H1 (cell line): Measurements from ENCODE around the gene TMEM174. TPM values are rescaled to one million over a fixed set of nuclear protein-coding genes. Genes with fewer than 3 reads are reported as not detected.

ENCODE experiments used
- CTCF ChIA-PET: fragments of 300-600 bp; sonication (Branson Sonifier 250); formaldehyde crosslinking; loops from one replicate; lab custom pipeline; 2021; ENCODE audit not compliant: partially characterized antibody; lab: Charles Lee
- POLR2A ChIA-PET: fragments of 300-600 bp; sonication (Branson Sonifier 250); formaldehyde crosslinking; loops from one replicate; lab custom pipeline; 2021; ENCODE audit warnings: inconsistent platforms; ENCODE audit not compliant: partially characterized antibody; lab: Charles Lee
- DNase-seq, 2 experiments: peaks; one replicate each; pipeline versions ENCODE4 v3.0.0 to v3.0.0-alpha.2; 2010 to 2022; ENCODE audit warnings: low spot score in 2 of 2, low read depth in 1 of 2, mixed read lengths in 1 of 2
- FAIRE-seq: peaks from 2 replicates; lab custom pipeline; 2011; peaks lifted over from hg19 to GRCh38; lab: Jason Lieb, UNC
- H2AFZ ChIP-seq: 2 replicates; pipeline ENCODE4 v1.8.1; 2012; ENCODE audit warnings: low read length, inconsistent platforms
- H2AK5ac ChIP-seq: 2 replicates; pipeline ENCODE4 v1.6.1; 2013; ENCODE audit warnings: low read depth, low read length
- H2BK120ac ChIP-seq: replicated peaks from 2 replicates; pipeline ENCODE3; 2013; ENCODE audit warnings: low read depth, low read length, inconsistent platforms
- H2BK12ac ChIP-seq: 2 replicates; pipeline ENCODE4 v1.6.1; 2013; ENCODE audit warnings: low read depth, low read length
- H2BK15ac ChIP-seq: 2 replicates; pipeline ENCODE4 v1.6.1; 2013; ENCODE audit warnings: low read length
- H2BK20ac ChIP-seq: 2 replicates; pipeline ENCODE4 v1.6.1; 2013; ENCODE audit warnings: low read length
- H2BK5ac ChIP-seq: 2 replicates; pipeline ENCODE4 v1.6.1; 2013; ENCODE audit warnings: low read depth, low read length
- H3K14ac ChIP-seq: 2 replicates; pipeline ENCODE4 v1.6.1; 2013; ENCODE audit warnings: inconsistent platforms; ENCODE audit not compliant: insufficient read length
- H3K18ac ChIP-seq: 2 replicates; pipeline ENCODE4 v1.6.1; 2013; ENCODE audit warnings: low read length; ENCODE audit errors: extremely low read depth
- H3K23ac ChIP-seq: 2 replicates; pipeline ENCODE4 v1.6.1; 2013; ENCODE audit warnings: inconsistent platforms; ENCODE audit not compliant: insufficient read length
- H3K23me2 ChIP-seq: 2 replicates; pipeline ENCODE4 v1.6.1; 2013; ENCODE audit warnings: low read depth, low read length
- H3K27ac ChIP-seq: 2 replicates; pipeline ENCODE4 v1.6.1; 2011; ENCODE audit warnings: low read depth, low read length, inconsistent platforms
- H3K27me3 ChIP-seq, 4 experiments: replicated peaks in 1 of 4; 1 replicate in 1 of 4; 2 replicates in 3 of 4; pipeline versions ENCODE4 v1.6.1 to v1.8.1; 2011 to 2013; ENCODE audit warnings: low read length in 3 of 4, mild to moderate bottlenecking in 3 of 4, inconsistent platforms in 2 of 4, mixed read lengths in 2 of 4, moderate library complexity in 1 of 4; ENCODE audit not compliant: control insufficient read depth in 3 of 4, insufficient read depth in 3 of 4; ENCODE audit errors: extremely low read depth in 1 of 4
- H3K36me3 ChIP-seq, 4 experiments: 2 replicates each; pipeline versions ENCODE4 v1.6.1 to v1.8.1; 2011 to 2013; ENCODE audit warnings: mild to moderate bottlenecking in 4 of 4, low read length in 3 of 4, moderate library complexity in 2 of 4, control low read depth in 1 of 4, inconsistent platforms in 1 of 4; ENCODE audit not compliant: insufficient read depth in 4 of 4, control insufficient read depth in 2 of 4
- H3K4ac ChIP-seq: replicated peaks from 2 replicates; pipeline ENCODE3; 2013; ENCODE audit warnings: low read length, low read depth, mixed read lengths, inconsistent platforms; ENCODE audit not compliant: insufficient read length
- H3K4me1 ChIP-seq, 4 experiments: replicated peaks in 1 of 4; 1 replicate in 1 of 4; 2 replicates in 3 of 4; pipeline versions ENCODE4 v1.6.1 to v1.8.1; 2011 to 2013; ENCODE audit warnings: low read length in 3 of 4, inconsistent platforms in 2 of 4, mixed read lengths in 1 of 4; ENCODE audit not compliant: insufficient read depth in 4 of 4, control insufficient read depth in 3 of 4
- H3K4me2 ChIP-seq, 2 experiments: 2 replicates each; pipeline versions ENCODE4 v1.6.1 to v1.8.1; 2011 to 2013; ENCODE audit warnings: low read depth in 2 of 2, low read length in 2 of 2, control low read depth in 1 of 2, inconsistent platforms in 1 of 2, mild to moderate bottlenecking in 1 of 2; ENCODE audit not compliant: insufficient read depth in 1 of 2
- H3K4me3 ChIP-seq, 4 experiments: fragments of 200-600, 300-600 bp in 1 of 4; sonication (generic), shearing (Covaris generic), sonication (Bioruptor Twin) in 1 of 4; 2 replicates each; pipeline versions ENCODE4 v1.5.1 to v1.8.1; 2011 to 2016; ENCODE audit warnings: low read length in 4 of 4, low read depth in 3 of 4, control low read depth in 2 of 4, inconsistent platforms in 2 of 4, mild to moderate bottlenecking in 2 of 4, mixed read lengths in 1 of 4, moderate library complexity in 1 of 4; ENCODE audit not compliant: insufficient read depth in 2 of 4; ENCODE audit errors: extremely low read depth in 1 of 4
- H3K56ac ChIP-seq: replicated peaks from 2 replicates; pipeline ENCODE3; 2013; ENCODE audit warnings: low read depth, mild to moderate bottlenecking, mixed read lengths, low read length, inconsistent platforms; ENCODE audit not compliant: insufficient read length
- H3K79me1 ChIP-seq: 2 replicates; pipeline ENCODE4 v1.6.1; 2013; ENCODE audit warnings: low read depth, low read length, control low read depth
- H3K79me2 ChIP-seq, 2 experiments: 2 replicates each; pipeline versions ENCODE4 v1.6.1 to v1.8.1; 2012 to 2013; ENCODE audit warnings: low read length in 2 of 2, mild to moderate bottlenecking in 2 of 2, inconsistent platforms in 1 of 2; ENCODE audit not compliant: insufficient read depth in 2 of 2, control insufficient read depth in 1 of 2
- H3K9ac ChIP-seq, 4 experiments: replicated peaks in 1 of 4; 1 replicate in 1 of 4; 2 replicates in 3 of 4; pipeline versions ENCODE4 v1.6.1 to v1.8.1; 2011 to 2013; ENCODE audit warnings: low read depth in 3 of 4, low read length in 3 of 4, control low read depth in 2 of 4, mild to moderate bottlenecking in 2 of 4, moderate library complexity in 2 of 4, inconsistent platforms in 1 of 4; ENCODE audit errors: extremely low read depth in 1 of 4
- H3K9me3 ChIP-seq, 2 experiments: 2 replicates each; pipeline versions ENCODE4 v1.6.1 to v1.8.1; 2012 to 2013; ENCODE audit warnings: mild to moderate bottlenecking in 2 of 2, moderate library complexity in 2 of 2, control low read depth in 1 of 2, inconsistent platforms in 1 of 2, low read depth in 1 of 2, low read length in 1 of 2, mixed read lengths in 1 of 2; ENCODE audit not compliant: insufficient read depth in 2 of 2
- H4K20me1 ChIP-seq, 2 experiments: replicated peaks in 1 of 2; 2 replicates each; pipeline versions ENCODE3 to v1.8.1; 2011 to 2013; ENCODE audit warnings: inconsistent platforms in 2 of 2, low read length in 2 of 2, mild to moderate bottlenecking in 1 of 2; ENCODE audit not compliant: insufficient read depth in 2 of 2, control insufficient read depth in 1 of 2
- H4K5ac ChIP-seq: 2 replicates; pipeline ENCODE4 v1.6.1; 2013; ENCODE audit warnings: low read length, low read depth, mixed read lengths, inconsistent platforms; ENCODE audit not compliant: insufficient read length
- H4K8ac ChIP-seq: 2 replicates; pipeline ENCODE4 v1.8.0; 2013; ENCODE audit warnings: mild to moderate bottlenecking, moderate library complexity, low read length, inconsistent platforms; ENCODE audit not compliant: insufficient read depth; ENCODE audit errors: extremely low read depth
- H4K91ac ChIP-seq: replicated peaks from 2 replicates; pipeline ENCODE3; 2013; ENCODE audit warnings: low read length, mixed read lengths, inconsistent platforms; ENCODE audit not compliant: insufficient read length
- CBX8 ChIP-seq: fragments of 300-800, 300-1000 bp; sonication (generic); IDR thresholded peaks from 2 replicates; pipeline ENCODE4 v1.7.1; 2016; ENCODE audit warnings: low read depth, low read length, borderline replicate concordance
- CREB1 ChIP-seq: IDR thresholded peaks from 2 replicates; pipeline ENCODE4 v1.6.1; 2012; ENCODE audit warnings: inconsistent platforms
- EP300 ChIP-seq, 2 experiments: IDR thresholded peaks; 1 replicate in 1 of 2; 2 replicates in 1 of 2; pipeline ENCODE4 v1.6.1; 2011 to 2012; ENCODE audit warnings: low read depth in 2 of 2, low read length in 2 of 2, mild to moderate bottlenecking in 2 of 2, borderline replicate concordance in 1 of 2, inconsistent platforms in 1 of 2, moderate library complexity in 1 of 2
- EZH2 ChIP-seq: fragments of 200-600 bp; sonication (generic); IDR thresholded peaks from 2 replicates; pipeline ENCODE4 v1.7.1; 2012; ENCODE audit warnings: low read depth, mild to moderate bottlenecking, moderate library complexity, low read length, inconsistent platforms; ENCODE audit not compliant: severe bottlenecking
- GTF2F1 ChIP-seq: IDR thresholded peaks from 2 replicates; pipeline ENCODE4 v1.6.1; 2012; ENCODE audit warnings: low read depth, low read length, improper control_type of control experiment, borderline replicate concordance
- KDM5A ChIP-seq: fragments of 200-600 bp; IDR thresholded peaks from 2 replicates; pipeline ENCODE4 v1.7.1; 2012; ENCODE audit warnings: mild to moderate bottlenecking, low read length, inconsistent platforms, mixed read lengths
- RFX5 ChIP-seq: IDR thresholded peaks from 2 replicates; pipeline ENCODE4 v1.6.1; 2011; ENCODE audit warnings: low read depth, low read length, improper control_type of control experiment, borderline replicate concordance
- SIRT6 ChIP-seq: IDR thresholded peaks from one replicate; pipeline ENCODE4 v1.7.1; 2012; ENCODE audit warnings: low read length, inconsistent platforms
- SIX5 ChIP-seq: IDR thresholded peaks from 2 replicates; pipeline ENCODE4 v1.6.1; 2011; ENCODE audit warnings: mild to moderate bottlenecking, low read depth, low read length
- SP4 ChIP-seq: IDR thresholded peaks from 2 replicates; pipeline ENCODE4 v1.6.1; 2012; ENCODE audit warnings: low read length, inconsistent platforms
- TCF12 ChIP-seq: IDR thresholded peaks from 2 replicates; pipeline ENCODE4 v1.6.1; 2011; ENCODE audit warnings: low read depth, mild to moderate bottlenecking, low read length
- WGBS, 2 experiments: shearing (Covaris generic) in 1 of 2; methylation state at CpG; one replicate each; pipeline versions ENCODE4 v1.1.6 to v1.1.7; 2013 to 2015; ENCODE audit warnings: low lambda C conversion rate in 2 of 2, mixed read lengths in 2 of 2, inconsistent platforms in 1 of 2, low coverage in 1 of 2, missing lambda C conversion rate in 1 of 2; ENCODE audit not compliant: insufficient replicate concordance in 2 of 2, insufficient coverage in 1 of 2, insufficient read length in 1 of 2; ENCODE audit errors: extremely low coverage in 1 of 2, missing lambda C conversion rate in 1 of 2; 5-methylcytosine and 5-hydroxymethylcytosine counted together
- polyA plus RNA-seq, 7 experiments: library from polyadenylated mRNA; depleted of rRNA in 3 of 7; stranded (reverse) in 5 of 7; unstranded in 2 of 7; fragments of >200 nt in 5 of 7; fragments of 200-250 nt in 2 of 7; gene quantifications; 1 replicate in 5 of 7; 2 replicates in 1 of 7; 4 replicates in 1 of 7; pipeline versions ENCODE4 v1.2.1 to v1.2.3, GENCODE V29; 2011 to 2013; ENCODE audit warnings: missing spikeins in 2 of 7, mixed read lengths in 2 of 7
- total RNA-seq: library from RNA; stranded (reverse); fragmentation: NEBNext Ultra II Directional; extraction: Animal tissue kit (Norgen Biotek cat#: 25700); gene quantifications from 2 replicates; pipeline ENCODE4 v1.2.1, GENCODE V29; 2021

The TMEM174 gene
- total and polyA plus RNA-seq, 2 of the 8 experiments (the other 6 are each of a cell fraction or from before 2014, with no cell fraction given): not detected

GRCh38 chr5:73193592-73193991, 20.6 kb downstream of the TMEM174 start:
- ChIA-PET POLR2A (no interaction called here), CTCF (interaction anchor here (1.0 to 1.2 kb wide), 2 partner anchors 8 to 329 kb away, joined by 3 read pairs; no protein-coding TSS in a partner anchor)
- 87% methylated on average over 4 of the region's 4 CpGs; no CpG with 5 or more reads in 1 of the 2 experiments for WGBS, 2 experiments

More at GRCh38 chr5:73193592-73193991, 20.6 kb downstream of the TMEM174 start:
- Histone ChIP-seq H3K79me1 (no peaks in the 10 kb centered on the region), H2BK5ac (no peak overlapping the region), H2AK5ac (no peak overlapping the region), H3K9ac (no peak overlapping the region), H3K4me1 (peaks cover 2 to 8% (median 3%) of the 10 kb centered on the region in 4 experiments; a peak in 5 of 7 replicates), H3K9me3 (no peaks in the 10 kb centered on the region), H3K18ac (no peak overlapping the region), H2BK12ac (no peak overlapping the region), H3K23ac (no peak overlapping the region), H3K79me2 (no peaks in the 10 kb centered on the region), H4K5ac (no peak overlapping the region), H3K14ac (no peak overlapping the region), H2BK15ac (no peak overlapping the region), H2AFZ (no peak overlapping the region), H3K4me2 (no peak overlapping the region), H4K8ac (no peak overlapping the region), H3K36me3 (no peaks in the 10 kb centered on the region), H2BK20ac (no peak overlapping the region), H4K20me1 (no peaks in the 10 kb centered on the region), H3K56ac (no peak overlapping the region), H3K4me3 (no peak overlapping the region), H3K4ac (no peak overlapping the region), H3K23me2 (no peaks in the 10 kb centered on the region), H4K91ac (no peak overlapping the region), H3K27me3 (no peaks in the 10 kb centered on the region), H3K27ac (no peak overlapping the region), H2BK120ac (no peak overlapping the region)
- FAIRE-seq: no peak
- no peak for DNase-seq
- TF ChIP-seq EP300 (IDR thresholded peaks at IDR 0.05; ENCODE audit: borderline replicate concordance in 1 of 2, low read depth in 2 of 2, low read length in 2 of 2) (no peak), SIX5 (no peak), TCF12 (no peak), GTF2F1 (no peak), EZH2 (no peak), CREB1 (no peak), SP4 (no peak), RFX5 (no peak), KDM5A (no peak), CBX8 (no peak), SIRT6 (no peak)
